CD4-positive, alpha-beta T cell (primary cell): Measurements from ENCODE around the gene CLEC16A. TPM values are rescaled to one million over a fixed set of nuclear protein-coding genes. Genes with fewer than 3 reads are reported as not detected.
A peak's percentile ranks its signal among the peaks of the same experiment; 100 is the strongest.

ENCODE experiments used
- ATAC-seq: fragments of 200-7000 bp; cut with Tn5 transposase; one replicate; pipeline ENCODE4 v1.10.0; 2022; ENCODE audit warnings: mild to moderate bottlenecking; ENCODE audit not compliant: poor library complexity
- CTCF ChIA-PET: fragments of 350-600 bp; sonication (Branson Sonifier 250); formaldehyde crosslinking; loops from one replicate; lab custom pipeline; 2021; ENCODE audit warnings: antibody characterized with exemption, inconsistent platforms; lab: Charles Lee
- POLR2A ChIA-PET: fragments of 350-600 bp; sonication (Branson Sonifier 250); formaldehyde crosslinking; loops from one replicate; lab custom pipeline; 2021; ENCODE audit warnings: antibody characterized with exemption, inconsistent platforms; lab: Charles Lee
- DNase-seq, 14 experiments: peaks; one replicate each; pipeline ENCODE4 v3.0.0-alpha.2; 2013 to 2020; ENCODE audit warnings: mixed read lengths in 2 of 14
- H3K27ac ChIP-seq, 2 donors: one replicate each; pipeline versions ENCODE4 v1.5.1 to v1.7.0; 2013; ENCODE audit warnings: low read length in 2 of 2, low read depth in 1 of 2, mild to moderate bottlenecking in 1 of 2
- H3K27me3 ChIP-seq, 2 experiments: 1 replicate in 1 of 2; 2 replicates in 1 of 2; pipeline versions ENCODE4 v1.6.1 to v1.7.0; 2013; ENCODE audit warnings: low read length in 2 of 2, control low read depth in 1 of 2, mild to moderate bottlenecking in 1 of 2, moderate library complexity in 1 of 2; ENCODE audit not compliant: insufficient read depth in 2 of 2, control insufficient read depth in 1 of 2
- H3K36me3 ChIP-seq: one replicate; pipeline ENCODE4 v1.6.1; 2013; ENCODE audit warnings: low read length, control low read depth; ENCODE audit not compliant: insufficient read depth
- H3K4me1 ChIP-seq: one replicate; pipeline ENCODE4 v1.6.1; 2013; ENCODE audit warnings: low read length, control low read depth; ENCODE audit not compliant: insufficient read depth
- H3K4me3 ChIP-seq: one replicate; pipeline ENCODE4 v1.5.1; 2013; ENCODE audit warnings: mild to moderate bottlenecking, low read length, moderate library complexity
- H3K9me3 ChIP-seq, 2 experiments: 1 replicate in 1 of 2; 2 replicates in 1 of 2; pipeline versions ENCODE4 v1.6.1 to v1.7.0; 2013; ENCODE audit warnings: low read length in 2 of 2, mild to moderate bottlenecking in 2 of 2, control low read depth in 1 of 2, moderate library complexity in 1 of 2; ENCODE audit not compliant: control insufficient read depth in 1 of 2, insufficient read depth in 1 of 2
- H3K27ac Mint-ChIP-seq: one replicate; pipeline ENCODE4 v1.8.0; 2020; ENCODE audit warnings: mixed read lengths
- H3K27me3 Mint-ChIP-seq: one replicate; pipeline ENCODE4 v1.8.0; 2021; ENCODE audit warnings: mixed read lengths
- H3K36me3 Mint-ChIP-seq: one replicate; pipeline ENCODE4 v1.8.0; 2021; ENCODE audit warnings: low read depth, mixed read lengths
- H3K4me1 Mint-ChIP-seq: one replicate; pipeline ENCODE4 v1.8.0; 2021; ENCODE audit warnings: low read depth, mixed read lengths
- H3K4me3 Mint-ChIP-seq: one replicate; pipeline ENCODE4 v1.8.0; 2020; ENCODE audit warnings: mild to moderate bottlenecking, mixed read lengths
- H3K9me3 Mint-ChIP-seq: one replicate; pipeline ENCODE4 v1.8.0; 2020; ENCODE audit warnings: mixed read lengths
- intact Hi-C, 2 experiments: fragments of 100-400 bp; cut with DNase I in 1 of 2; cut with micrococcal nuclease in 1 of 2; formaldehyde crosslinking; loops; one replicate each; pipeline versions ENCODE4 v1.15.1 to v1.9.0; 2023 to 2025; cut with DNase I, micrococcal nuclease
- total RNA-seq, 174 experiments: library from RNA in 2 of 174; stranded (reverse) in 2 of 174; gene quantifications; one replicate each; pipeline ENCODE4 v1.2.3 and lab custom pipeline; 2021 to 2026
- TF ChIP-seq, protein P1 (sequence below): fragments of 200-600 bp; IDR thresholded peaks from one replicate; pipeline ENCODE4 v1.8.0; 2022; ENCODE audit warnings: antibody characterized with exemption, mild to moderate bottlenecking

The CLEC16A gene
- total RNA-seq, 2 experiments from 2014 or later: 21.7 to 22.7 TPM

DNA sequence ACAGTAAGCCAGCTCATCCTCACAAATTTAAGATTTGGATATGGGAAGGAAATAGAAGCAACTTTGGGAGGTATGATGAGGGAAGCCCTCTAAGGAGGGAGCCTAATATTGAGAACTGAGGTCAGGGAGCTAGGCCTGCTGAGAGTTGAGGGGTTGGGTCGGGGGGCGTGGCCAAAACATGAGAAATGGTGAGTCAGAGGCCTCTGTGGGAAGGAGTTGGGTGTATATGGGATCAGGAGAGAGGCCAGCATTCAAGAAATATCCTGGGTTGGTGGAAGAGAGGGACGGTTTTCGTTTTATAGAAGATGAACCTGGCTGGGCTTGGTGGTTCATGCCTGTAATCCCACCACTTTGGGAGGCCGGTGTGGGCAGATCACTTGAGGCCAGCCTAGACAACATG is 48.4 kb downstream of the CLEC16A start:
- Histone ChIP-seq H3K27ac (no peak overlapping the region), H3K4me1 (peaks cover 30% of the 10 kb centered on the region), H3K36me3 (peaks cover 55% of the 10 kb centered on the region), H3K4me3 (no peak overlapping the region), H3K27me3 (no peaks in the 10 kb centered on the region), H3K9me3 (no peaks in the 10 kb centered on the region)
- no peaks in the 10 kb centered on the region for H3K9me3 Mint-ChIP-seq
- ATAC-seq (no peak), DNase-seq (peak in 2 of 14 experiments; percentile 8 to 19)
- CTCF ChIA-PET: no interaction called here
- H3K27ac Mint-ChIP-seq: no peak overlapping the region
- TF ChIP-seq, protein P1, sequence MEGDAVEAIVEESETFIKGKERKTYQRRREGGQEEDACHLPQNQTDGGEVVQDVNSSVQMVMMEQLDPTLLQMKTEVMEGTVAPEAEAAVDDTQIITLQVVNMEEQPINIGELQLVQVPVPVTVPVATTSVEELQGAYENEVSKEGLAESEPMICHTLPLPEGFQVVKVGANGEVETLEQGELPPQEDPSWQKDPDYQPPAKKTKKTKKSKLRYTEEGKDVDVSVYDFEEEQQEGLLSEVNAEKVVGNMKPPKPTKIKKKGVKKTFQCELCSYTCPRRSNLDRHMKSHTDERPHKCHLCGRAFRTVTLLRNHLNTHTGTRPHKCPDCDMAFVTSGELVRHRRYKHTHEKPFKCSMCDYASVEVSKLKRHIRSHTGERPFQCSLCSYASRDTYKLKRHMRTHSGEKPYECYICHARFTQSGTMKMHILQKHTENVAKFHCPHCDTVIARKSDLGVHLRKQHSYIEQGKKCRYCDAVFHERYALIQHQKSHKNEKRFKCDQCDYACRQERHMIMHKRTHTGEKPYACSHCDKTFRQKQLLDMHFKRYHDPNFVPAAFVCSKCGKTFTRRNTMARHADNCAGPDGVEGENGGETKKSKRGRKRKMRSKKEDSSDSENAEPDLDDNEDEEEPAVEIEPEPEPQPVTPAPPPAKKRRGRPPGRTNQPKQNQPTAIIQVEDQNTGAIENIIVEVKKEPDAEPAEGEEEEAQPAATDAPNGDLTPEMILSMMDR: no peak
- H3K4me1 Mint-ChIP-seq: peaks cover 31% of the 10 kb centered on the region
- intact Hi-C loops: no loop called here
- POLR2A ChIA-PET: no interaction called here
- peaks cover 80% of the 10 kb centered on the region for H3K36me3 Mint-ChIP-seq
- no peak overlapping the region for H3K4me3 Mint-ChIP-seq
- no peaks in the 10 kb centered on the region for H3K27me3 Mint-ChIP-seq

DNA sequence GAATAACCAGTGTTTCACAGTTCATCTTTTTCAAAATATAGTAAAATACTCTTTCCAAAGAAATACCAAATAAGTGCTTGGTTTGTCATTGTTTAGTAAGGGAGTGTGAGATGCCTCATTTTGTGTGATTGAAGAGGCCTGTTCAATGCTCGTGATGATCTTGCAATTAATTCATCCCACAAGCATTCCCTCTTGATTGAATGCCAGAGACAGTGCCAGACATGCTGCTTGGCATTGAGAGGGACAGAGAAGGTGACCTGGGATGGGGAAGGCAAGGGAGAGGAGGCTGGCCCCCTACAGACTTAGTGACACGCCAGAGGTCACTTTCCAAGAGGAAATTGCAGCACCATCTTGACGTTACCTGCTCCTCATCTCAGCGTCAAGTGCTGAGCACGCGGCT is 49.3 kb downstream of the CLEC16A start:
- no peaks in the 10 kb centered on the region for H3K9me3 ChIP-seq
- peaks cover 81% of the 10 kb centered on the region for H3K36me3 Mint-ChIP-seq
- POLR2A ChIA-PET: no interaction called here
- ATAC-seq (no peak), DNase-seq (no peak)
- H3K4me1 ChIP-seq: peaks cover 23% of the 10 kb centered on the region
- peaks cover 22% of the 10 kb centered on the region for H3K4me1 Mint-ChIP-seq
- H3K27ac ChIP-seq: no peak overlapping the region
- no peaks in the 10 kb centered on the region for H3K9me3 Mint-ChIP-seq
- H3K36me3 ChIP-seq: peaks cover 62% of the 10 kb centered on the region
- intact Hi-C loops: no loop called here
- H3K27ac Mint-ChIP-seq: no peak overlapping the region
- no peak overlapping the region for H3K4me3 ChIP-seq
- TF ChIP-seq, protein P1: no peak
- CTCF ChIA-PET: no interaction called here
- H3K4me3 Mint-ChIP-seq: no peak overlapping the region
- no peaks in the 10 kb centered on the region for H3K27me3 Mint-ChIP-seq
- no peaks in the 10 kb centered on the region for H3K27me3 ChIP-seq

DNA sequence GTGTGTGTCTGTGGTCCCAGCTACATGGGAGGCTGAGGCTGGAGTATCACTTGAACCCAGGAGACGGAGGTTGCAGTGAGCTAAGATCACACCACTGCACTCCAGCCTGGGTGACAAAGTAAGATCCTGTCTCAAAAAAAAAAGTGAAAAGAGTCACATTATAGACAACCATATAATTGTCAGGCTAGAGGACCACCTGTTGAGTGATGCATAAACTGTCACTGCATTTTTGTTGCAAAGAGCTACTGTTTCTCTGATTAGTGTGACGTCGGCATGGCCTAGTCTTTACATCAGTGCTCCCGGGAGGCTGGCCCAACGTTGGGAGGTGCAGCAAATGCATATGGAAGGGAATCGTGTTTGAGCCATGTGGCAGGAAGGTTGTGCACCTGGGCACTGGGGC is 50.2 kb downstream of the CLEC16A start:
- Histone ChIP-seq H3K27me3 (no peaks in the 10 kb centered on the region), H3K27ac (no peak overlapping the region), H3K4me3 (no peak overlapping the region), H3K4me1 (peaks cover 14% of the 10 kb centered on the region), H3K9me3 (no peaks in the 10 kb centered on the region), H3K36me3 (peaks cover 54% of the 10 kb centered on the region)
- peaks cover 14% of the 10 kb centered on the region for H3K4me1 Mint-ChIP-seq
- no peak overlapping the region for H3K27ac Mint-ChIP-seq
- DNase-seq (no peak), ATAC-seq (no peak)
- intact Hi-C loops: no loop called here
- no peak overlapping the region for H3K4me3 Mint-ChIP-seq
- CTCF ChIA-PET: interaction anchor here (0.6 kb wide), 1 partner anchor 1028 kb away, joined by 3 read pairs; no protein-coding TSS in a partner anchor
- no peaks in the 10 kb centered on the region for H3K27me3 Mint-ChIP-seq
- POLR2A ChIA-PET: no interaction called here
- TF ChIP-seq, protein P1: no peak
- no peaks in the 10 kb centered on the region for H3K9me3 Mint-ChIP-seq
- H3K36me3 Mint-ChIP-seq: peaks cover 82% of the 10 kb centered on the region
